Endothelial cell of umbilical vein (primary cell): ENCODE data around the gene CDC16. TPM values are rescaled to one million over a fixed set of nuclear protein-coding genes. Genes with fewer than 3 reads are reported as not detected.

Experiments
- BruUV-seq: library from RNA; stranded (reverse); fragments of 400-500 nt; replicated peaks from 2 replicates; lab custom pipeline; 2021; lab: Mats Ljungman, UMichigan
- CTCF ChIA-PET: fragments of 300-600, 350-600 bp; sonication (Branson Sonifier 250); formaldehyde crosslinking; loops from one replicate; lab custom pipeline; 2021; ENCODE audit warnings: antibody characterized with exemption, inconsistent platforms; lab: Charles Lee
- POLR2A ChIA-PET: fragments of 300-600, 350-600 bp; sonication (Branson Sonifier 250); formaldehyde crosslinking; loops from one replicate; lab custom pipeline; 2021; ENCODE audit warnings: antibody characterized with exemption, inconsistent platforms; lab: Charles Lee
- DNase-seq: peaks from one replicate; pipeline ENCODE4 v3.0.0-alpha.2; 2011; ENCODE audit warnings: low read depth, low spot score
- FAIRE-seq: peaks from 2 replicates; lab custom pipeline; 2011; peaks lifted over from hg19 to GRCh38; lab: Jason Lieb, UNC
- H2AFZ ChIP-seq: 2 replicates; pipeline ENCODE4 v1.6.0; 2012; ENCODE audit warnings: low read depth, low read length, control low read depth, inconsistent platforms
- H3K27ac ChIP-seq: 2 replicates; pipeline ENCODE4 v1.5.1; 2011; ENCODE audit warnings: low read depth, mild to moderate bottlenecking, control low read depth, low read length, moderate library complexity; ENCODE audit not compliant: insufficient read depth
- H3K27me3 ChIP-seq, 2 experiments: 2 replicates each; pipeline versions ENCODE4 v1.6.0 to v1.6.1; 2011; ENCODE audit warnings: low read length in 2 of 2, mixed read lengths in 1 of 2; ENCODE audit not compliant: control insufficient read depth in 2 of 2, insufficient read depth in 2 of 2
- H3K36me3 ChIP-seq, 2 experiments: 2 replicates in 1 of 2; 3 replicates in 1 of 2; pipeline ENCODE4 v1.5.1; 2011; ENCODE audit warnings: low read length in 2 of 2, mild to moderate bottlenecking in 1 of 2, moderate library complexity in 1 of 2; ENCODE audit not compliant: control insufficient read depth in 2 of 2, insufficient read depth in 2 of 2; ENCODE audit errors: extremely low read depth in 1 of 2
- H3K4me1 ChIP-seq: 3 replicates; pipeline ENCODE4 v1.5.1; 2011; ENCODE audit warnings: mild to moderate bottlenecking, low read length; ENCODE audit not compliant: control insufficient read depth, insufficient read depth; ENCODE audit errors: extremely low read depth
- H3K4me2 ChIP-seq: 2 replicates; pipeline ENCODE4 v1.6.1; 2011; ENCODE audit warnings: low read length, control low read depth, mixed read lengths; ENCODE audit not compliant: insufficient read depth
- H3K4me3 ChIP-seq, 3 experiments: fragments of 200-600 bp in 1 of 3; sonication (generic), shearing (Covaris generic) in 1 of 3; replicated peaks in 1 of 3; 2 replicates each; pipeline ENCODE4 v1.5.1; 2011 to 2016; ENCODE audit warnings: control low read depth in 3 of 3, low read length in 3 of 3, mild to moderate bottlenecking in 2 of 3, inconsistent platforms in 1 of 3, low read depth in 1 of 3, moderate library complexity in 1 of 3; ENCODE audit not compliant: insufficient read depth in 1 of 3
- H3K79me2 ChIP-seq: 2 replicates; pipeline ENCODE4 v1.6.0; 2012; ENCODE audit warnings: low read length, inconsistent platforms; ENCODE audit not compliant: control insufficient read depth, insufficient read depth
- H3K9ac ChIP-seq: replicated peaks from 2 replicates; pipeline ENCODE3; 2011; ENCODE audit warnings: low read length, control low read depth; ENCODE audit not compliant: insufficient read depth; ENCODE audit errors: extremely low read depth
- H3K9me1 ChIP-seq: replicated peaks from 3 replicates; pipeline ENCODE4 v1.6.0; 2011; ENCODE audit warnings: mild to moderate bottlenecking, low read length; ENCODE audit not compliant: control insufficient read depth, insufficient read depth; ENCODE audit errors: extremely low read depth
- H3K9me3 ChIP-seq: replicated peaks from 2 replicates; pipeline ENCODE4 v1.5.1; 2012; ENCODE audit warnings: low read length, inconsistent platforms; ENCODE audit not compliant: control insufficient read depth, insufficient read depth
- H4K20me1 ChIP-seq: replicated peaks from 2 replicates; pipeline ENCODE3; 2011; ENCODE audit warnings: mild to moderate bottlenecking, low read length; ENCODE audit not compliant: control insufficient read depth, insufficient read depth; ENCODE audit errors: extremely low read depth
- EZH2 ChIP-seq: IDR thresholded peaks from 2 replicates; pipeline ENCODE4 v1.6.1; 2012; ENCODE audit warnings: borderline replicate concordance, low read depth, mild to moderate bottlenecking, moderate library complexity, low read length, inconsistent platforms; ENCODE audit not compliant: severe bottlenecking
- FOS ChIP-seq: IDR thresholded peaks from 2 replicates; pipeline ENCODE4 v1.6.1; 2011; ENCODE audit warnings: mild to moderate bottlenecking, low read length, moderate library complexity, borderline replicate concordance; ENCODE audit not compliant: insufficient read depth
- GATA2 ChIP-seq: IDR thresholded peaks from 2 replicates; pipeline ENCODE4 v1.7.0; 2011; ENCODE audit warnings: low read depth, mild to moderate bottlenecking, moderate library complexity, mixed read lengths, low read length; ENCODE audit not compliant: insufficient read length, insufficient read depth
- JUN ChIP-seq: IDR thresholded peaks from 2 replicates; pipeline ENCODE4 v1.6.1; 2011; ENCODE audit warnings: borderline replicate concordance, low read depth; ENCODE audit not compliant: insufficient read length, insufficient read depth
- MYC ChIP-seq: IDR thresholded peaks from one replicate; pipeline ENCODE4 v1.6.1; 2011; ENCODE audit warnings: mild to moderate bottlenecking, low read depth, low read length
- dilution Hi-C: fragments of 300-500 bp; cut with MboI; formaldehyde crosslinking; loops from one replicate; pipeline ENCODE4 v1.15.0; 2019; ENCODE audit warnings: low sequenced_read_pairs; ENCODE audit not compliant: extremely low pct_ligation_motif_present
- intact Hi-C: fragments of 100-400 bp; cut with micrococcal nuclease; formaldehyde crosslinking; loops from one replicate; pipeline ENCODE4 v1.10.0; 2022
- polyA plus RNA-seq, 4 experiments: library from polyadenylated mRNA; depleted of rRNA in 3 of 4; stranded (reverse) in 3 of 4; unstranded in 1 of 4; fragments of >200 nt; gene quantifications; 2 replicates each; pipeline versions ENCODE4 v1.2.1 to v1.2.3, GENCODE V29; 2011 to 2012; ENCODE audit warnings: missing spikeins in 1 of 4
- total RNA-seq: library from RNA; stranded (reverse); gene quantifications from 2 replicates; pipeline ENCODE4 v1.2.3, GENCODE V29; 2021

The CDC16 gene
- total and polyA plus RNA-seq, 2 donors (not counting 3 experiments of a cell fraction or from before 2014, with no cell fraction given): 41.6 to 83.3 TPM

GRCh38 chr13:114258589-114258988 lies 23.9 kb downstream of the CDC16 start:
- no peak overlapping the region for H2AFZ ChIP-seq
- H3K9me3 ChIP-seq: no peaks in the 10 kb centered on the region
- dilution Hi-C loops (no loop called here), intact Hi-C loops (no loop called here)
- no peak overlapping the region for H3K27ac ChIP-seq
- POLR2A ChIA-PET: no interaction called here
- no peak overlapping the region for H3K4me2 ChIP-seq
- no peak overlapping the region for H3K9ac ChIP-seq
- H3K79me2 ChIP-seq: no peaks in the 10 kb centered on the region
- CTCF ChIA-PET: no interaction called here
- no peaks in the 10 kb centered on the region for H3K9me1 ChIP-seq
- peaks cover 19 to 33% of the 10 kb centered on the region in 2 experiments for H3K36me3 ChIP-seq
- no TSS peak for BruUV-seq
- H3K4me1 ChIP-seq: no peaks in the 10 kb centered on the region
- H3K27me3 ChIP-seq: no peaks in the 10 kb centered on the region
- FAIRE-seq (no peak), DNase-seq (no peak)
- H4K20me1 ChIP-seq: no peaks in the 10 kb centered on the region
- H3K4me3 ChIP-seq: no peak overlapping the region
- no peak for TF ChIP-seq JUN

- Histone ChIP-seq H3K9ac (no peak overlapping the region), H3K9me1 (no peaks in the 10 kb centered on the region), H3K36me3 (peaks cover 20 to 35% of the 10 kb centered on the region in 2 experiments), H3K79me2 (no peaks in the 10 kb centered on the region), H3K4me1 (no peaks in the 10 kb centered on the region), H3K27ac (no peak overlapping the region), H4K20me1 (no peaks in the 10 kb centered on the region), H2AFZ (no peak overlapping the region), H3K4me2 (no peak overlapping the region), H3K4me3 (no peak overlapping the region), H3K27me3 (no peaks in the 10 kb centered on the region), H3K9me3 (no peaks in the 10 kb centered on the region)
- DNase-seq (no peak), FAIRE-seq (no peak)
- POLR2A ChIA-PET: no interaction called here
- dilution Hi-C loops: no loop called here
- intact Hi-C loops: no loop called here
- no peak for TF ChIP-seq JUN
- no peak for TF ChIP-seq GATA2
- no peak for TF ChIP-seq MYC
- TF ChIP-seq FOS: no peak
- TF ChIP-seq EZH2: no peak
- no TSS peak for BruUV-seq
- CTCF ChIA-PET: interaction anchor here (1.1 kb wide), 1 partner anchor 23 kb away, joined by 4 read pairs; no protein-coding TSS in a partner anchor
Measured at GRCh38 chr13:114259374-114259773, 24.7 kb downstream of the CDC16 start.
